Naive thymus-derived CD4-positive, alpha-beta T cell (primary cell): ENCODE results near the gene DALRD3. TPM values are rescaled to one million over a fixed set of nuclear protein-coding genes. Genes with fewer than 3 reads are reported as not detected.

Source experiments
- ATAC-seq: fragments of 150-1000 bp; cut with Tn5 transposase; 2 replicates; pipeline ENCODE4 v1.10.0; 2021; ENCODE audit warnings: mild to moderate bottlenecking, moderate library complexity
- CTCF ChIA-PET: fragments of 350-600 bp; sonication (Branson Sonifier 250); formaldehyde crosslinking; loops from one replicate; lab custom pipeline; 2021; ENCODE audit warnings: antibody characterized with exemption; lab: Charles Lee
- POLR2A ChIA-PET: fragments of 350-600 bp; sonication (Branson Sonifier 250); formaldehyde crosslinking; loops from one replicate; lab custom pipeline; 2021; ENCODE audit warnings: antibody characterized with exemption, inconsistent platforms; lab: Charles Lee
- DNase-seq, 9 donors: peaks; one replicate each; pipeline versions ENCODE4 v3.0.0 to v3.0.0-alpha.2; 2020 to 2022; ENCODE audit warnings: mixed read lengths in 1 of 9
- H3K27ac ChIP-seq: one replicate; pipeline ENCODE4 v1.7.0; 2013; ENCODE audit warnings: mild to moderate bottlenecking, low read depth, low read length, moderate library complexity
- H3K27me3 ChIP-seq, 2 donors: one replicate each; pipeline ENCODE4 v1.7.0; 2013; ENCODE audit warnings: low read length in 2 of 2, mild to moderate bottlenecking in 2 of 2, moderate library complexity in 2 of 2; ENCODE audit not compliant: control insufficient read depth in 2 of 2, insufficient read depth in 2 of 2
- H3K36me3 ChIP-seq, 3 experiments: 1 replicate in 2 of 3; 2 replicates in 1 of 3; pipeline ENCODE4 v1.7.0; 2013; ENCODE audit warnings: low read length in 3 of 3, mild to moderate bottlenecking in 3 of 3, moderate library complexity in 1 of 3; ENCODE audit not compliant: insufficient read depth in 3 of 3, control insufficient read depth in 2 of 3
- H3K4me1 ChIP-seq, 2 donors: one replicate each; pipeline ENCODE4 v1.7.0; 2013; ENCODE audit warnings: low read length in 2 of 2, mild to moderate bottlenecking in 2 of 2, moderate library complexity in 1 of 2; ENCODE audit not compliant: control insufficient read depth in 2 of 2, insufficient read depth in 2 of 2
- H3K4me3 ChIP-seq: 2 replicates; pipeline ENCODE4 v1.7.0; 2013; ENCODE audit warnings: mild to moderate bottlenecking, low read length
- H3K9me3 ChIP-seq, 3 experiments: 1 replicate in 2 of 3; 2 replicates in 1 of 3; pipeline ENCODE4 v1.7.0; 2013; ENCODE audit warnings: low read length in 3 of 3; ENCODE audit not compliant: control insufficient read depth in 2 of 3
- H3K27ac Mint-ChIP-seq, 9 donors: one replicate each; pipeline ENCODE4 v1.8.0; 2020 to 2022; ENCODE audit warnings: mixed read lengths in 9 of 9, mild to moderate bottlenecking in 8 of 9, moderate library complexity in 5 of 9, inconsistent platforms in 2 of 9
- H3K27me3 Mint-ChIP-seq, 5 donors: one replicate each; pipeline ENCODE4 v1.8.0; 2021 to 2022; ENCODE audit warnings: mixed read lengths in 5 of 5, mild to moderate bottlenecking in 1 of 5
- H3K36me3 Mint-ChIP-seq, 5 donors: one replicate each; pipeline ENCODE4 v1.8.0; 2020 to 2022; ENCODE audit warnings: mixed read lengths in 5 of 5, mild to moderate bottlenecking in 3 of 5, inconsistent platforms in 1 of 5
- H3K4me1 Mint-ChIP-seq, 7 donors: one replicate each; pipeline ENCODE4 v1.8.0; 2020 to 2022; ENCODE audit warnings: mixed read lengths in 7 of 7, mild to moderate bottlenecking in 3 of 7, inconsistent platforms in 1 of 7
- H3K4me3 Mint-ChIP-seq, 10 donors: one replicate each; pipeline ENCODE4 v1.8.0; 2020 to 2022; ENCODE audit warnings: mild to moderate bottlenecking in 10 of 10, mixed read lengths in 10 of 10, moderate library complexity in 6 of 10, inconsistent platforms in 2 of 10
- H3K9me3 Mint-ChIP-seq, 11 donors: one replicate each; pipeline ENCODE4 v1.8.0; 2020 to 2022; ENCODE audit warnings: mixed read lengths in 11 of 11, mild to moderate bottlenecking in 4 of 11, inconsistent platforms in 1 of 11, moderate library complexity in 1 of 11
- intact Hi-C, 2 donors: fragments of 100-400 bp; cut with micrococcal nuclease; formaldehyde crosslinking; loops; one replicate each; pipeline ENCODE4 v1.15.1; 2023
- polyA plus RNA-seq, 2 donors: library from polyadenylated mRNA; unstranded; fragments of 300-500 nt; fragmentation: Illumina TruSeq; gene quantifications; one replicate each; pipeline ENCODE4 v1.2.3, GENCODE V29; 2021
- total RNA-seq, 6 experiments: library from RNA in 5 of 6; stranded (reverse) in 5 of 6; gene quantifications; 1 replicate in 5 of 6; 2 replicates in 1 of 6; pipeline ENCODE4 v1.2.3 and lab custom pipeline; 2021 to 2026

Gene DALRD3
- total and polyA plus RNA-seq, 7 experiments from 2014 or later = 18.9 to 28.6 (median 24.2) TPM

DNA sequence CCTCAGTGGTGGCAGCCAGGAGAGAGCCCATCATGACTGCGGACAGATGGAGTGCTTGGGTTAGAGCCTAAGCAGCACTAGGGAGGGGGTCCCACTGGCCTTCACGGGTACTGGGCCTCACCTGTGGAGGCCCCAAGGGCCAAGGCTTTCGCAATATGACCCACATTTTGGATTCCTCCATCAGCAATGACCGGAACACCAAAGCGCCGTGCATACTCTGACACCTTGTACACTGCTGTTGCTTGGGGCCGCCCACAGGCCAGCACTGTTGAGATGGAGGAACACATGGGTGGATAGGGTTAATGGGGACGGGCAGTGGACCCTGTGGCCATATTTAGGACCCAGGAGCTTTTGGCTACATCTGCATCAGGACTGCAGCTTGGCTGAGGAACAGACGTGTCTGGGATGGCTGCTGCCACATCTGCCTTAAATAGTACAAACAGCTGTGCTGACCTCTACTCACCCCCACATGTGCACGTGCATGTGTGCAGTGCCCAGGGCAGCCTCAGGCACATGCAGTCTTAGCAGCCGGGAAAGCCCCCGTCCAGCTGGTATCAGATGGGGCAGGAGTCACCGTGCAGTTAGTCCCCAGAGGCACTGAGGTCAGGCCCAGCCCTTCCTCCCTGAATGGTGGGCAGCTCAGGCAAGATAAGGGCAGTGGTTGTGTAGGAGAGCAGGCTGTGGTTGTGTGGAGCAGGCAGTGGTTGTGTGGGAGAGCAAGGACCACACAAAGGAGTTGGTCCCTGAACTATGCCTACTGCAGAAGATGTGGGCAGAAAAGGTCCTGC, 6.8 kb upstream of the DALRD3 start:
- peak overlapping the region in 5 of 9 donors; percentile 16 to 74 (median 51) for H3K27ac Mint-ChIP-seq
- peaks cover 0 to 6% (median 0%) of the 10 kb centered on the region in 11 donors for H3K9me3 Mint-ChIP-seq
- DNase-seq (no peak), ATAC-seq (no peak)
- intact Hi-C loops = loop anchor here in 1 of 2 donors (5.0 to 10.0 kb wide), 2 partner anchors 132 to 1330 kb away; partner anchors contain the start of genes CYB561D2, NPRL2 and TMEM115
- Histone ChIP-seq H3K9me3 (no peaks in the 10 kb centered on the region), H3K4me1 (peaks cover 20 to 23% of the 10 kb centered on the region in 2 donors), H3K27me3 (no peaks in the 10 kb centered on the region), H3K4me3 (no peak overlapping the region), H3K36me3 (peaks cover 10 to 49% (median 11%) of the 10 kb centered on the region in 3 experiments), H3K27ac (no peak overlapping the region)
- CTCF ChIA-PET = interaction anchor here (5.9 kb wide), 1 partner anchor 36 kb away, joined by 51 read pairs; the partner anchor contains the start of gene P4HTM
- POLR2A ChIA-PET = interaction anchor here (0.6 to 11.9 kb wide), 10 partner anchors 8 to 315 kb away, joined by 3 to 179 read pairs (median 4); partner anchors contain the start of genes P4HTM, USP4 and WDR6
- peak overlapping the region in 2 of 10 donors; percentile 6 to 63 for H3K4me3 Mint-ChIP-seq
- peaks cover 0 to 2% (median 0%) of the 10 kb centered on the region in 5 donors for H3K27me3 Mint-ChIP-seq
- peaks cover 0 to 34% (median 5%) of the 10 kb centered on the region in 5 donors for H3K36me3 Mint-ChIP-seq
- peaks cover 20 to 69% (median 48%) of the 10 kb centered on the region in 7 donors for H3K4me1 Mint-ChIP-seq

GRCh38 chr3:49024449-49024848, 6.1 kb upstream of the DALRD3 start:
- peaks cover 19 to 71% (median 53%) of the 10 kb centered on the region in 7 donors for H3K4me1 Mint-ChIP-seq
- H3K36me3 ChIP-seq = peaks cover 10 to 46% (median 11%) of the 10 kb centered on the region in 3 experiments

DNA sequence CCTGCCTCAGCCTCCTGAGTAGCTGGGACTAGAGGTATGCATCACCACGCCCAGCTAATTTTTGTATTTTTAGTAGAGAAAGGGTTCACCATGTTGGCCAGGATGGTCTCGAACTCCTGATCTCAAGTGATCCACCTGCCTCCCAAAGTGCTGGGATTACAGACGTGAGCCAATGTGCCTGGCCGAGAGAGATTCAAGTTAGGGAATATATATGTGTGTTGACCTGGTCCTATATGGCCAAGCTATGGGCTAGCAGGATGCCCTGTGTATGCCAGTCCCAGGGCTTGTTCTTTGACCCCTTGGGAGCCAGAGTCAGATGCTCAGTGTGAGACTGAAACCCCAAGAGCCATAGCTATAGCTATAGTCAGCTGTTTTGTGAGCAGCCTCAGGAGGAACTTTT, 5.4 kb upstream of the DALRD3 start:
- no peak for ATAC-seq
- H3K9me3 ChIP-seq = no peaks in the 10 kb centered on the region
- H3K27me3 ChIP-seq = no peaks in the 10 kb centered on the region
- Mint-ChIP-seq H3K4me3 (peak overlapping the region; percentile 50 to 99 (median 97)), H3K36me3 (peaks cover 0 to 32% (median 0%) of the 10 kb centered on the region in 5 donors), H3K27me3 (peaks cover 0 to 2% (median 0%) of the 10 kb centered on the region in 5 donors), H3K9me3 (no peaks in the 10 kb centered on the region), H3K4me1 (peaks cover 16 to 68% (median 52%) of the 10 kb centered on the region in 7 donors), H3K27ac (peak overlapping the region in 6 of 9 donors; percentile 60 to 98 (median 95))
- no peak overlapping the region for H3K4me3 ChIP-seq
- H3K27ac ChIP-seq = no peak overlapping the region
- CTCF ChIA-PET = interaction anchor here (5.9 kb wide), 1 partner anchor 34 kb away, joined by 51 read pairs; the partner anchor contains the start of gene P4HTM
- H3K4me1 ChIP-seq = peaks cover 25 to 26% of the 10 kb centered on the region in 2 donors
- peaks cover 10 to 46% (median 11%) of the 10 kb centered on the region in 3 experiments for H3K36me3 ChIP-seq
- intact Hi-C loops = loop anchor here (5.0 to 10.0 kb wide), 3 partner anchors 466 to 1331 kb away; partner anchors contain the start of genes PFKFB4 (in 2 of the 2), CYB561D2 (in 1 of the 2), HYAL3 (in 1 of the 2) and NAA80 (in 1 of the 2)
- POLR2A ChIA-PET = interaction anchor here (0.6 to 11.9 kb wide), 11 partner anchors 9 to 1276 kb away, joined by 3 to 179 read pairs (median 4); partner anchors contain the start of genes BSN, P4HTM, USP4 and WDR6
- DNase-seq = no peak

More at GRCh38 chr3:49024449-49024848, 6.1 kb upstream of the DALRD3 start:
- no peaks in the 10 kb centered on the region for H3K27me3 ChIP-seq
- H3K9me3 ChIP-seq = no peaks in the 10 kb centered on the region
- POLR2A ChIA-PET = interaction anchor here (0.6 to 11.9 kb wide), 9 partner anchors 16 to 1275 kb away, joined by 3 to 179 read pairs (median 4); partner anchors contain the start of genes BSN, P4HTM, USP4 and WDR6
- ATAC-seq = no peak
- intact Hi-C loops = loop anchor here (5.0 to 10.0 kb wide), 3 partner anchors 467 to 1330 kb away; partner anchors contain the start of genes PFKFB4 (in 2 of the 2), CYB561D2 (in 1 of the 2), HYAL3 (in 1 of the 2) and NAA80 (in 1 of the 2)
- CTCF ChIA-PET = interaction anchor here (5.9 kb wide), 1 partner anchor 35 kb away, joined by 51 read pairs; the partner anchor contains the start of gene P4HTM
- no peak overlapping the region for H3K27ac ChIP-seq
- H3K4me3 ChIP-seq = no peak overlapping the region
- peaks cover 25 to 27% of the 10 kb centered on the region in 2 donors for H3K4me1 ChIP-seq
- H3K27me3 Mint-ChIP-seq = peaks cover 0 to 2% (median 0%) of the 10 kb centered on the region in 5 donors
- peak overlapping the region in 3 of 10 donors; percentile 92 to 97 (median 97) for H3K4me3 Mint-ChIP-seq
- no peak for DNase-seq
- peak overlapping the region in 4 of 9 donors; percentile 36 to 97 (median 84) for H3K27ac Mint-ChIP-seq
- H3K36me3 Mint-ChIP-seq = peaks cover 0 to 33% (median 4%) of the 10 kb centered on the region in 5 donors
- H3K9me3 Mint-ChIP-seq = peaks cover 0 to 6% (median 0%) of the 10 kb centered on the region in 11 donors

DNA sequence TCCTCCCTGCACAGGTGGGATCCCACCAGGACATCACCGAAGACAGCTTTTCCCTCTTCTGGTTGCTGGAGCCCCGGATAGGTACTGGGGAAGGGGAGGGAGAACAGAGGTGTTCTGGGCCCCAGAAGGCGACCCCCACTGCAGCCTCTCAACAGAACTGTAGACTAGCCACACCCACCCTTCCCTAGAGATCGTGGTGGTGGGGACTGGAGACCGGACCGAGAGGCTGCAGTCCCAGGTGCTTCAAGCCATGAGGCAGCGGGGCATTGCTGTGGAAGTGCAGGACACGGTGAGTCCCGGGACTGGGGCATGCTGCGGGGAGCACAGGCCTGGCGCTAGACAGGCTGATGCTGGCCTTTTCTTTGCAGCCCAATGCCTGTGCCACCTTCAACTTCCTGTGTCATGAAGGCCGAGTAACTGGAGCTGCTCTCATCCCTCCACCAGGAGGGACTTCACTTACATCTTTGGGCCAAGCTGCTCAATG, 4.3 kb upstream of the DALRD3 start:
- ChIA-PET CTCF (interaction anchor here (0.6 to 5.9 kb wide), 10 partner anchors 9 to 148 kb away, joined by 3 to 51 read pairs (median 6); partner anchors contain the start of genes P4HTM, QRICH1 and WDR6), POLR2A (interaction anchor here (1.1 to 11.9 kb wide), 14 partner anchors 10 to 532 kb away, joined by 3 to 247 read pairs (median 13); partner anchors contain the start of genes BSN, IP6K2, P4HTM and QARS1)
- Histone ChIP-seq H3K27ac (peak overlapping the region; percentile 98), H3K27me3 (no peaks in the 10 kb centered on the region), H3K36me3 (peaks cover 10 to 46% (median 11%) of the 10 kb centered on the region in 3 experiments), H3K4me3 (peak overlapping the region; percentile 99), H3K9me3 (no peaks in the 10 kb centered on the region), H3K4me1 (peaks cover 18 to 19% of the 10 kb centered on the region in 2 donors)
- H3K27ac Mint-ChIP-seq = peak overlapping the region; percentile 95 to 99 (median 98)
- H3K27me3 Mint-ChIP-seq = peaks cover 0 to 2% (median 0%) of the 10 kb centered on the region in 5 donors
- intact Hi-C loops = loop anchor here (1.0 to 10.0 kb wide), 5 partner anchors 136 to 1332 kb away; partner anchors contain the start of genes PFKFB4 (in 2 of the 2), CYB561D2 (in 1 of the 2), HYAL3 (in 1 of the 2) and NAA80 (in 1 of the 2)
- DNase-seq (no peak), ATAC-seq (no peak)
- H3K36me3 Mint-ChIP-seq = peaks cover 0 to 31% (median 0%) of the 10 kb centered on the region in 5 donors
- peaks cover 18 to 60% (median 47%) of the 10 kb centered on the region in 7 donors for H3K4me1 Mint-ChIP-seq
- H3K9me3 Mint-ChIP-seq = no peaks in the 10 kb centered on the region
- H3K4me3 Mint-ChIP-seq = peak overlapping the region; percentile 92 to 99 (median 97)

DNA sequence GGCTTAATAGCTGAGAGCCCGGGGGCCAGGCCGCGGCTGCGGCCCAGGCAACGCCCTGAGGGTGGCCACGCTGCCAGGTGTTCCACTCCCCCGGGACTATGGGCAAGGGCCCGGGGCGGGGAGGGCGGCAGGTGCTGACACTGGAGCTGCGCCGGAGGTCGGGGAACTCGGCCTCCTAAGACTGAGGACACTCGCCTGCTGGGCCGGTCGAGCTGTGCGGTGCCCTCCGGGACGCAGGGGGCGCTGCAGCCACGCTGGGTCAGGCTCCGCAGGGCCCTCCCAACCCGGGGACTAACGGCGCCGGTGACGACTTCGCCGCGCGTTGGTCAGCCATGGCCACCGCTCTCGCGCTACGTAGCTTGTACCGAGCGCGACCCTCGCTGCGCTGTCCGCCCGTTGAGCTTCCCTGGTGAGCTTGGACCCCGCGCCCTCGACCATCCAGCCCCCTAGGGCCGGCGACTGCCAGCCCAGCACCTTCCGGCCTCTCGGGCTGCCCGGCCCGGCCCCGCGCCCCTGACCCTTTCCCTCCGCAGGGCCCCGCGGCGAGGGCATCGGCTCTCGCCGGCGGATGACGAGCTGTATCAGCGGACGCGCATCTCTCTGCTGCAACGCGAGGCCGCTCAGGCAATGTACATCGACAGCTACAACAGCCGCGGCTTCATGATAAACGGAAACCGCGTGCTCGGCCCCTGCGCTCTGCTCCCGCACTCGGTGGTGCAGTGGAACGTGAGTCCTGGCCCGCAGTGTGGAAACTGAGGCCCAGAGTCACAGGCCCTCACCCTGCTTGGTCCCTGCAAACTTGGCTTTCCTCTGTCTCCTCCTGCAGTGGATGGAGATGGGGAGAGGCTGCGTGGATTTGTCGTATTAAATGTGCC, 3.7 kb upstream of the DALRD3 start, which contains the start of gene NDUFAF3:
Gene NDUFAF3 (plus strand): TSS at position 309 of the 875 bp plus-strand sequence. CDS start 24 bp downstream, at position 333.
- intact Hi-C loops = loop anchor here (1.0 to 10.0 kb wide), 17 partner anchors 7 to 1333 kb away; partner anchors contain the start of genes DAG1 (in 2 of the 2), IMPDH2 (in 2 of the 2), IP6K2 (in 2 of the 2) and PFKFB4 (in 2 of the 2)
- H3K36me3 Mint-ChIP-seq = peaks cover 0 to 28% (median 0%) of the 10 kb centered on the region in 5 donors
- H3K9me3 ChIP-seq = no peaks in the 10 kb centered on the region
- CTCF ChIA-PET = interaction anchor here (0.6 to 5.9 kb wide), 13 partner anchors 8 to 447 kb away, joined by 3 to 51 read pairs (median 4); partner anchors contain the start of genes DAG1, P4HTM, QRICH1 and WDR6
- no peaks in the 10 kb centered on the region for H3K9me3 Mint-ChIP-seq
- peak within 1 kb of the TSS; percentile 92 to 99 (median 97) for H3K4me3 Mint-ChIP-seq
- POLR2A ChIA-PET = interaction anchor here (0.6 to 11.9 kb wide), 19 partner anchors 11 to 781 kb away, joined by 3 to 247 read pairs (median 5); partner anchors contain the start of genes ARIH2, IP6K2, NICN1 and P4HTM
- H3K36me3 ChIP-seq = peaks cover 10 to 46% (median 11%) of the 10 kb centered on the region in 3 experiments
- peak within 1 kb of the TSS; percentile 99 for H3K4me3 ChIP-seq
- peak; percentile 84 to 96 (median 89) for DNase-seq
- no peaks in the 10 kb centered on the region for H3K27me3 ChIP-seq
- peaks cover 21 to 61% (median 47%) of the 10 kb centered on the region in 7 donors for H3K4me1 Mint-ChIP-seq
- H3K27ac ChIP-seq = peak within 1 kb of the TSS; percentile 98
- peak within 1 kb of the TSS; percentile 95 to 99 (median 98) for H3K27ac Mint-ChIP-seq
- peak; percentile 89 for ATAC-seq
- H3K27me3 Mint-ChIP-seq = peaks cover 0 to 2% (median 0%) of the 10 kb centered on the region in 5 donors
- H3K4me1 ChIP-seq = peaks cover 24 to 25% of the 10 kb centered on the region in 2 donors
